PC-3 (cell line): Measurements from ENCODE around the gene KEL. TPM values are rescaled to one million over a fixed set of nuclear protein-coding genes. Genes with fewer than 3 reads are reported as not detected.

Experiments
- ATAC-seq: fragments of 200-7000 bp; cut with Tn5 transposase; 2 replicates; pipeline ENCODE4 v1.9.1; 2020; ENCODE audit warnings: mild to moderate bottlenecking, moderate library complexity
- BruUV-seq: library from RNA; stranded (reverse); fragments of 400-500 nt; replicated peaks from 2 replicates; lab custom pipeline; 2021; lab: Mats Ljungman, UMichigan
- CTCF ChIA-PET: fragments of 300-600 bp; sonication (Branson Sonifier 250); formaldehyde crosslinking; loops from one replicate; lab custom pipeline; 2022; ENCODE audit warnings: antibody characterized with exemption; lab: Charles Lee
- POLR2A ChIA-PET: fragments of 300-600 bp; sonication (Branson Sonifier 250); formaldehyde crosslinking; loops from one replicate; lab custom pipeline; 2022; ENCODE audit warnings: antibody characterized with exemption; ENCODE audit not compliant: unreplicated experiment; lab: Charles Lee
- DNase-seq: peaks from one replicate; pipeline ENCODE4 v3.0.0-alpha.2; 2015
- H2AFZ ChIP-seq: fragments of 300-600 bp; sonication (generic); 2 replicates; pipeline ENCODE4 v1.6.0; 2016; ENCODE audit warnings: antibody characterized with exemption, low read length
- H3F3A ChIP-seq: fragments of 300-600 bp; sonication (generic); one replicate; pipeline ENCODE4 v1.6.0; 2017; ENCODE audit warnings: antibody characterized with exemption, low read length, control low read depth, mild to moderate bottlenecking; ENCODE audit not compliant: unreplicated experiment
- H3K27ac ChIP-seq: fragments of 300-600 bp; sonication (generic); 2 replicates; pipeline ENCODE4 v1.5.1; 2016; ENCODE audit warnings: mild to moderate bottlenecking, low read length
- H3K27me3 ChIP-seq: fragments of 300-600 bp; sonication (generic); 2 replicates; pipeline ENCODE4 v1.6.1; 2016; ENCODE audit warnings: low read length, mixed read lengths
- H3K36me3 ChIP-seq: fragments of 300-600 bp; sonication (generic); 2 replicates; pipeline ENCODE4 v1.6.1; 2016; ENCODE audit warnings: low read depth, mixed run types, low read length, mixed read lengths
- H3K4me1 ChIP-seq: fragments of 300-600 bp; sonication (generic); 2 replicates; pipeline ENCODE4 v1.5.1; 2016; ENCODE audit warnings: low read length; ENCODE audit not compliant: insufficient read depth
- H3K4me2 ChIP-seq: fragments of 300-600 bp; sonication (generic); 2 replicates; pipeline ENCODE4 v1.6.0; 2016; ENCODE audit warnings: low read length
- H3K4me3 ChIP-seq: fragments of 300-600 bp; sonication (generic); 2 replicates; pipeline ENCODE4 v1.5.1; 2016; ENCODE audit warnings: mild to moderate bottlenecking, low read length, mixed read lengths
- H3K79me2 ChIP-seq: fragments of 300-600 bp; sonication (generic); 2 replicates; pipeline ENCODE4 v1.6.1; 2017; ENCODE audit warnings: low read length, mixed read lengths
- H3K9ac ChIP-seq: fragments of 300-600 bp; sonication (generic); 2 replicates; pipeline ENCODE4 v1.6.0; 2016; ENCODE audit warnings: mild to moderate bottlenecking, low read length
- H3K9me2 ChIP-seq: fragments of 300-600 bp; sonication (generic); replicated peaks from 2 replicates; pipeline ENCODE4 v1.6.1; 2016; ENCODE audit warnings: mixed run types, low read length, mixed read lengths
- H3K9me3 ChIP-seq: fragments of 300-600 bp; sonication (generic); 2 replicates; pipeline ENCODE4 v1.6.1; 2016; ENCODE audit warnings: low read length, mixed read lengths
- H4K20me1 ChIP-seq: fragments of 300-600 bp; sonication (generic); 2 replicates; pipeline ENCODE4 v1.6.1; 2016; ENCODE audit warnings: low read length, mixed read lengths
- CTCF ChIP-seq: fragments of 300-600 bp; sonication (generic); conservative IDR thresholded peaks from 2 replicates; pipeline ENCODE4 v1.5.1; 2017; ENCODE audit warnings: antibody characterized with exemption, low read depth, mild to moderate bottlenecking, low read length
- EZH2 ChIP-seq: fragments of 300-600 bp; sonication (generic); IDR thresholded peaks from one replicate; pipeline ENCODE4 v1.6.1; 2017; ENCODE audit warnings: antibody characterized with exemption, mild to moderate bottlenecking, low read length; ENCODE audit not compliant: unreplicated experiment
- EZH2phosphoT487 ChIP-seq: fragments of 300-600 bp; sonication (generic); IDR thresholded peaks from 2 replicates; pipeline ENCODE4 v1.6.1; 2018; ENCODE audit warnings: mild to moderate bottlenecking, antibody characterized with exemption, low read length, borderline replicate concordance
- intact Hi-C: fragments of 100-400 bp; cut with micrococcal nuclease; formaldehyde crosslinking; loops from 2 replicates; pipeline ENCODE4 v1.9.0; 2023
- total RNA-seq: library from RNA; depleted of rRNA; stranded (reverse); fragments of >200 nt; gene quantifications from 2 replicates; pipeline ENCODE4 v1.2.3, GENCODE V29; 2014

Gene KEL
- total RNA-seq, 1 experiment from 2014 or later = 0.18 TPM

GRCh38 chr7:142897691-142898090 lies 64.5 kb downstream of the KEL start:
- no peak overlapping the region for H3K27ac ChIP-seq
- H2AFZ ChIP-seq = no peak overlapping the region
- H3K36me3 ChIP-seq = no peaks in the 10 kb centered on the region
- no peaks in the 10 kb centered on the region for H3F3A ChIP-seq
- BruUV-seq = no TSS peak
- H3K27me3 ChIP-seq = peaks cover 10% of the 10 kb centered on the region
- H3K4me1 ChIP-seq = peaks cover 18% of the 10 kb centered on the region
- no peak overlapping the region for H3K9ac ChIP-seq
- H3K9me3 ChIP-seq = no peaks in the 10 kb centered on the region
- no peak overlapping the region for H3K4me3 ChIP-seq
- H3K9me2 ChIP-seq = no peaks in the 10 kb centered on the region
- no peak for DNase-seq
- H3K4me2 ChIP-seq = no peak overlapping the region
- no peak for ATAC-seq
- CTCF ChIA-PET = no interaction called here
- H4K20me1 ChIP-seq = no peaks in the 10 kb centered on the region
- POLR2A ChIA-PET = no interaction called here
- intact Hi-C loops = no loop called here
- H3K79me2 ChIP-seq = no peaks in the 10 kb centered on the region
- TF ChIP-seq EZH2 (no peak), EZH2phosphoT487 (no peak), CTCF (no peak)

- H3K36me3 ChIP-seq = no peaks in the 10 kb centered on the region
- no peak overlapping the region for H3K9ac ChIP-seq
- no peak overlapping the region for H3K4me3 ChIP-seq
- H3K4me2 ChIP-seq = no peak overlapping the region
- POLR2A ChIA-PET = no interaction called here
- no peak overlapping the region for H3K27ac ChIP-seq
- peaks cover 18% of the 10 kb centered on the region for H3K4me1 ChIP-seq
- intact Hi-C loops = no loop called here
- no peaks in the 10 kb centered on the region for H3K79me2 ChIP-seq
- no TSS peak for BruUV-seq
- TF ChIP-seq EZH2phosphoT487 = no peak
- TF ChIP-seq CTCF = no peak
- TF ChIP-seq EZH2 = no peak
- peaks cover 10% of the 10 kb centered on the region for H3K27me3 ChIP-seq
- DNase-seq = no peak
- no peaks in the 10 kb centered on the region for H4K20me1 ChIP-seq
- ATAC-seq = no peak
- CTCF ChIA-PET = no interaction called here
- no peaks in the 10 kb centered on the region for H3K9me3 ChIP-seq
- H3F3A ChIP-seq = no peaks in the 10 kb centered on the region
- H3K9me2 ChIP-seq = no peaks in the 10 kb centered on the region
- no peak overlapping the region for H2AFZ ChIP-seq
Observed at GRCh38 chr7:142896741-142897379, 65.3 kb downstream of the KEL start.

GRCh38 chr7:142896151-142896550 lies 66.0 kb downstream of the KEL start:
- Histone ChIP-seq H2AFZ (no peak overlapping the region), H3F3A (no peaks in the 10 kb centered on the region), H3K4me1 (peaks cover 18% of the 10 kb centered on the region), H3K27ac (no peak overlapping the region), H3K9me3 (no peaks in the 10 kb centered on the region), H3K9me2 (no peaks in the 10 kb centered on the region), H3K4me3 (no peak overlapping the region), H3K4me2 (no peak overlapping the region), H3K79me2 (no peaks in the 10 kb centered on the region), H4K20me1 (no peaks in the 10 kb centered on the region), H3K27me3 (peaks cover 10% of the 10 kb centered on the region), H3K36me3 (no peaks in the 10 kb centered on the region), H3K9ac (no peak overlapping the region)
- intact Hi-C loops = no loop called here
- TF ChIP-seq EZH2phosphoT487 (no peak), CTCF (no peak), EZH2 (no peak)
- BruUV-seq = no TSS peak
- CTCF ChIA-PET = no interaction called here
- DNase-seq = no peak
- no peak for ATAC-seq
- POLR2A ChIA-PET = no interaction called here
